ENCODE data around the gene BMF.

BMF gene

GRCh38 chr15:40048211-40048792, 60.4 kb downstream of the BMF start:
- peak; percentile 27 for DNase-seq (ENCODE audit: low spot score)

DNA sequence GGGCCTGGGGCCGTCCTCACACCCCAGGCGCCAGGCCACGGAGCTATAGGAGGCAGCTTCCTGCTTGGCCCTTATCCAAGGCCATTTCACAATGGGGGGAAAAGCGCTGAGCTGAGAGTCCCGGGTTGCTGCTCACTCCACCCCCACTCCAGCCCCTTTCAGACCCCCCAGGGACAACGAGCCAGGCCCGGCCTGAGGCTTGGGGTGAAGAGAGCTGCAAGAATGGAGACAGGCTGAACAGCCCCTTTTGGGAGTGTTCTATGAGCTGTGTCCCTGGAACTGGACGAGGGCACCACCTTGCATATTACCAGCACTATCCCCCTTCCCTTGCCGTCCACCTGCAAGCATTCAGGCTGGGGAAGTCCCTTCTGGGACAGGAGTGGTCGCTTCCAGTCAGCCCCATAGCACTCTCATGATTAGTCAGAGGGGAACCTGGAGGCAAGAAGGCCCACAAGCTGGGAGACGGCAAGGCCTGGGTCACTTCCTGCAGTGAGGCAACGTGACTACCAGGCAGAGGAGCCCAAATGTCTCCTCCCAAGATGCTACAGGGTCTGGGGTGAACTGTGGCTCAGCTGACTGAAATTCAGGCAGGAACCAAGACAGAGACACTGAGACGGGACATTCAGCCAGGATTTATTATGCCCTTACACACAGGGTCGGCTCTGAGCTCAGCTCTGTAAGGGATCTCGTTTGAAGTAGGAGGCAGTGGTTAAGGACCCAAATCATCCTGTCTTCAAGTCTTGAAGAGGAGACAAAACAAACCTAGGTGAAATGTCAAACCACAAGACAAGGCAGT, 61.1 kb downstream of the BMF start:
- peak; percentile 70 for DNase-seq (ENCODE audit: low spot score)

DNA sequence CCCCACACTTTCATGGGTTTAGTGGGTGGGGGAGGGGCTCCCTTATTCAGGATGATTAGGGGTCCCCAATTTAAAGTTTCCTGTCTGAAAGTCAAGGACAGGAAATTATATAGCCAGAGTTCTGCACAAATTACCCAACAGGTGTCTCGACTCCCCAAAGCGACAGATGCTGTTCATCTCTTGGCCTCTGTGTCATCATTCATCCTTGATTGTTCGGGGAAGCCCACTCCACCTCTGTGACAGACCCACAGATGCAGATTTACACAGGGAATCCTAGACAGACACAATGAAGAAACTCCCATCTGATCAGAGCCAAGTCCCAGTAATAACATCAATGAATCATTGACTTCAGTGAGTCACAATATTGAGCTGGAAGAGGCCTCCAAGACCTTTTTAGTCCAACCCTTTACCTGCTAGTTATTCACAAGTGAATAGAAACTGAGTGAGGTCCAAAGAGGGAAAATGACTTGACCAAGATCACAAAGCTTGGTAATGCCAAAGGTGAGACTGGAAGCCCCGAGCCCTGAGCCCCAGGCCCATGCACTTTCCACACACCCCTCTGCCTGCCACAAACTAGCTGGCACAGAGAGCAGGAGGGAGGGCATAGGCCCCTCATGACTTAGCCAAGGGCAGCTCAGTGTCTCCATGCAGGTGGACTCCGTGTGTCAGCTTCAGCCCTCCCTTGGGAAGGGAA, 61.8 kb downstream of the BMF start:
- peak; percentile 20 for DNase-seq (ENCODE audit: low spot score)

GRCh38 chr15:40045572-40046217, 63.0 kb downstream of the BMF start:
- DNase-seq (ENCODE audit: low spot score): no peak

GRCh38 chr15:40044717-40045571, 63.7 kb downstream of the BMF start:
- peak; percentile 89 for DNase-seq (ENCODE audit: low spot score)

DNA sequence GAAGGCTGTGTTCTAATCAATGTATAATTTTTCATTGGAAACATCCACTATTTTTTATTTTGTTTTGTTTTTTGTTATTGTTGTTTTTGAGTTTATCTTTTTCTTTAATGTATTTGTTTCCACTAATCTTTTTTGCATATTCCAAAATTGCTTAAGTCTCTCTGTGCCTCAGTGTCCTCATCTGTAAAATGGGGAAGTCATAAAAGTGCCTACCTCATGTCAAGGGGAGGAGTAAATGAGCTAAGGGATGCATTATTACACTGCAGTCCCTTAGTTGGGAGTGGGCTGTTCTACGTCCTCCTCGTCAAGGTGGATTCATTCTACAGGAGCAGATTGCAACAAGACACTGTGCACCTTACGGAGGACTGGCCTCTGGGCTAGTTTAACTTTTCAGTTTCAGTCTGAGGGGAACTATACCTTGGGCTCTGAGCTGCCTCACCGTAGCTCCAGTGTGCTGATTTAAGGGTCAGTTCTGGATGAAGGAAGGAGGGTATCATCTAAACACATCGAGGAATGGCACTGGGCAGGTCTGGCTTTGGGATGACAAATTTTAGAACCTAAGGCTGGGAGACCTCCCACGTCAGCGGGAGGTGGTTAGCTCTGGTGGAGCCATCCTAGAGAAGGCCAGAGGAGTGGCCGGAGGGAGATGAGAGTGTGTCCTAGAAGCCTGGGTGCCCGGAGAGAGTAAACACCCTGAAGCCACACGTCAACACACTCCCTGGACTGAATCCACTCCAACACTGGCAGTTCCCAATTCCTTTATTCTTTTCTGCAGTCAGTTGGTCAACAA, 64.6 kb downstream of the BMF start:
- DNase-seq (ENCODE audit: low spot score): no peak

GRCh38 chr15:40042791-40043320, 65.8 kb downstream of the BMF start:
- no peak for DNase-seq (ENCODE audit: low spot score)

GRCh38 chr15:40040770-40041169, 67.9 kb downstream of the BMF start:
- DNase-seq (ENCODE audit: low spot score): no peak

DNA sequence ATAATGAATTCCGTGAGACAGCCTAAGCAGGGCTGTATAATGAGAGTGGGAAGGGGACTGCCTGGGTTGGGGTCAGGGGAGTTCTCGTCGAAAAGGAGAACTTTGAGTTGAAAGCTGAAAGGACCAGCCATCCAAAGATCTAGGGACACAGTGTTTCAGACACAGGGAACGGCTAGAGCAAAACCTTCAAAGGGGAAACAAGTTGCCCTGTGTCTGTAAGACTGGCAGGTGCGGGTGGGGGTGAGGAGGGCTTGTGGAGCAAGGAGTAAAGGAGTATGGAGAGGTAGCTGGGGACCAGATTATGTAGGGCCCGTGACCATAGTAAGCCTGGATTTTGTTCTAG, 68.4 kb downstream of the BMF start:
- no peak for DNase-seq (ENCODE audit: low spot score)

GRCh38 chr15:40038638-40039543, 69.8 kb downstream of the BMF start, which contains the start of gene SRP14:
SRP14 (minus strand) TSS chr15:40039181; CDS start chr15:40039116, 65 bp downstream.
- peak; percentile 92 for DNase-seq (ENCODE audit: low spot score)

- no peak for DNase-seq (ENCODE audit: low spot score)
Measured at GRCh38 chr15:40038275-40038637, 70.4 kb downstream of the BMF start.
